K562 (cell line): ENCODE results near the gene ARHGAP26. TPM values are rescaled to one million over a fixed set of nuclear protein-coding genes. Genes with fewer than 3 reads are reported as not detected.

ENCODE experiments used
- ATAC-seq: fragments of 200-7000 bp; cut with Tn5 transposase; 3 replicates; pipeline ENCODE4 v1.9.1; 2020; ENCODE audit warnings: moderate library complexity
- BruUV-seq: library from RNA; stranded (reverse); fragments of 400-500 nt; replicated peaks from 2 replicates; lab custom pipeline; 2021; lab: Mats Ljungman, UMichigan
- CTCF ChIA-PET: fragments of 300-600 bp; formaldehyde crosslinking; extraction: SDS; loops from one replicate; lab custom pipeline; 2021; ENCODE audit warnings: low intra/inter-chr PET ratio; lab: Yijun Ruan, JAX
- POLR2A ChIA-PET: fragments of 300-600, 350-650 bp; sonication (Branson Sonifier 250); formaldehyde crosslinking; extraction: SDS; loops from one replicate; lab custom pipeline; 2021; ENCODE audit warnings: antibody characterized with exemption, inconsistent platforms; lab: Yijun Ruan, JAX
- DNase-seq, 4 experiments: peaks; one replicate each; pipeline versions ENCODE4 v3.0.0 to v3.0.0-alpha.2; 2011 to 2018; ENCODE audit warnings: low spot score in 3 of 4, mixed read lengths in 3 of 4; ENCODE audit errors: extremely low read depth in 1 of 4
- FAIRE-seq: peaks from 2 replicates; lab custom pipeline; 2011; peaks lifted over from hg19 to GRCh38; lab: Jason Lieb, UNC
- H2AFZ ChIP-seq: 2 replicates; pipeline ENCODE4 v1.6.0; 2011; ENCODE audit warnings: low read depth, low read length, control low read depth, inconsistent platforms
- H3K27ac ChIP-seq: fragments of 200-600 bp; 3 replicates; pipeline ENCODE4 v1.8.0; 2011; ENCODE audit warnings: low read depth, mild to moderate bottlenecking, control low read depth, inconsistent platforms, low read length, moderate library complexity, mixed read lengths; ENCODE audit errors: extremely low read depth
- H3K27me3 ChIP-seq, 2 experiments: fragments of 300-600 bp in 1 of 2; 2 replicates in 1 of 2; 3 replicates in 1 of 2; pipeline versions ENCODE4 v1.6.0 to v1.8.0; 2011; ENCODE audit warnings: inconsistent platforms in 2 of 2, low read length in 2 of 2, mild to moderate bottlenecking in 1 of 2, mixed read lengths in 1 of 2, moderate library complexity in 1 of 2; ENCODE audit not compliant: control insufficient read depth in 2 of 2, insufficient read depth in 2 of 2
- H3K36me3 ChIP-seq: fragments of 300-600 bp; 3 replicates; pipeline ENCODE4 v1.8.0; 2011; ENCODE audit warnings: mild to moderate bottlenecking, low read length, inconsistent platforms; ENCODE audit not compliant: control insufficient read depth, insufficient read depth
- H3K4me1 ChIP-seq, 2 experiments: fragments of 200-600 bp in 1 of 2; replicated peaks in 1 of 2; 2 replicates in 1 of 2; 3 replicates in 1 of 2; pipeline versions ENCODE4 v1.5.1 to v1.8.0; 2011; ENCODE audit warnings: inconsistent platforms in 2 of 2, low read length in 2 of 2, mild to moderate bottlenecking in 1 of 2, mixed read lengths in 1 of 2, moderate library complexity in 1 of 2; ENCODE audit not compliant: control insufficient read depth in 2 of 2, insufficient read depth in 2 of 2
- H3K4me2 ChIP-seq: 2 replicates; pipeline ENCODE4 v1.6.1; 2011; ENCODE audit warnings: low read length, control low read depth, inconsistent platforms, mixed read lengths; ENCODE audit not compliant: insufficient read depth
- H3K4me3 ChIP-seq: fragments of 200-600 bp; sonication (generic), shearing (Covaris generic); 2 replicates; pipeline ENCODE4 v1.5.1; 2016; ENCODE audit warnings: control low read depth, inconsistent platforms
- H3K79me2 ChIP-seq: fragments of 200-600 bp; 3 replicates; pipeline ENCODE4 v1.8.0; 2011; ENCODE audit warnings: low read length, inconsistent platforms; ENCODE audit not compliant: control insufficient read depth, insufficient read depth
- H3K9ac ChIP-seq, 2 experiments: 2 replicates each; pipeline versions ENCODE4 v1.6.0 to v1.6.1; 2011; ENCODE audit warnings: low read depth in 2 of 2, low read length in 2 of 2, control low read depth in 1 of 2, inconsistent platforms in 1 of 2, mild to moderate bottlenecking in 1 of 2, mixed read lengths in 1 of 2; ENCODE audit not compliant: insufficient read depth in 1 of 2
- H3K9me1 ChIP-seq: one replicate; pipeline ENCODE4 v1.6.0; 2011; ENCODE audit warnings: inconsistent platforms, mild to moderate bottlenecking, low read length, moderate library complexity; ENCODE audit not compliant: control insufficient read depth, insufficient read depth
- H3K9me3 ChIP-seq: replicated peaks from 2 replicates; pipeline ENCODE4 v1.5.1; 2011; ENCODE audit warnings: low read depth, low read length, inconsistent platforms; ENCODE audit not compliant: control insufficient read depth, insufficient read depth
- H4K20me1 ChIP-seq: replicated peaks from 2 replicates; pipeline ENCODE4 v1.6.1; 2011; ENCODE audit warnings: low read length, inconsistent platforms, mixed read lengths; ENCODE audit not compliant: control insufficient read depth, insufficient read depth
- BDP1 ChIP-seq: IDR thresholded peaks from 3 replicates; pipeline ENCODE4 v1.6.1; 2011; ENCODE audit not compliant: insufficient read length, insufficient read depth
- BRCA1 ChIP-seq, 2 experiments: fragments of 450-650 bp in 1 of 2; sonication (generic) in 1 of 2; formaldehyde crosslinking in 1 of 2; IDR thresholded peaks; 2 replicates each; pipeline versions ENCODE4 v1.5.0 to v1.6.1; 2017 to 2020; ENCODE audit warnings: mild to moderate bottlenecking in 1 of 2, missing genetic modification reagents in 1 of 2
- CREBBP ChIP-seq: IDR thresholded peaks from one replicate; pipeline ENCODE4 v1.6.1; 2012; ENCODE audit warnings: low read depth, mild to moderate bottlenecking, control low read depth, inconsistent platforms, low read length
- HDAC2 ChIP-seq: fragments of 450-650 bp; IDR thresholded peaks from 2 replicates; pipeline ENCODE4 v1.6.1; 2016; ENCODE audit warnings: mild to moderate bottlenecking
- HES1 ChIP-seq: fragments of 450-650 bp; IDR thresholded peaks from 2 replicates; pipeline ENCODE4 v1.6.1; 2016; ENCODE audit warnings: low read depth, mild to moderate bottlenecking, moderate library complexity
- KAT7 ChIP-seq: sonication (generic); formaldehyde crosslinking; IDR thresholded peaks from 2 replicates; pipeline ENCODE4 v1.8.0; 2022; ENCODE audit warnings: missing genetic modification reagents, mild to moderate bottlenecking, borderline replicate concordance
- MEF2A ChIP-seq: IDR thresholded peaks from 2 replicates; pipeline ENCODE4 v1.6.1; 2011; ENCODE audit warnings: low read depth, mild to moderate bottlenecking, low read length, moderate library complexity; ENCODE audit not compliant: control insufficient read depth
- POLR2AphosphoS2 ChIP-seq: IDR thresholded peaks from 2 replicates; pipeline ENCODE4 v1.6.1; 2012; ENCODE audit warnings: low read length, improper control_type of control experiment
- USF2 ChIP-seq: sonication (generic); formaldehyde crosslinking; IDR thresholded peaks from 2 replicates; pipeline ENCODE4 v1.5.0; 2020; ENCODE audit warnings: missing genetic modification reagents
- WHSC1 ChIP-seq: IDR thresholded peaks from one replicate; pipeline ENCODE4 v1.6.1; 2012; ENCODE audit warnings: low read length, control low read depth, inconsistent platforms
- ZNF512 ChIP-seq: IDR thresholded peaks from 2 replicates; pipeline ENCODE4 v1.6.1; 2016; ENCODE audit warnings: missing genetic modification characterization, missing compliant biosample characterization
- WGBS: fragments of 100-300 bp; shearing (Covaris generic); methylation state at CpG from one replicate; pipeline ENCODE4 v1.1.6; 2016; ENCODE audit warnings: low coverage, mixed read lengths; ENCODE audit not compliant: insufficient coverage; ENCODE audit errors: missing lambda C conversion rate; 5-methylcytosine and 5-hydroxymethylcytosine counted together
- in situ Hi-C: fragments of 300-500 bp; cut with MboI; formaldehyde crosslinking; loops from 4 replicates; pipeline ENCODE4 v1.15.0; 2018; ENCODE audit warnings: inconsistent platforms, mixed read lengths
- intact Hi-C: fragments of 100-400 bp; cut with micrococcal nuclease; formaldehyde crosslinking; loops from 2 replicates; pipeline ENCODE4 v1.14.2; 2022
- polyA plus RNA-seq, 8 experiments: library from polyadenylated mRNA; depleted of rRNA in 4 of 8; stranded (reverse) in 5 of 8; unstranded in 3 of 8; fragments of >200 nt; fragmentation: Nextera tagmentation in 2 of 8; fragmentation: Illumina TruSeq in 1 of 8; extraction: Ambion mirVana in 2 of 8; extraction: Trizol in 1 of 8; gene quantifications; 2 replicates each; pipeline versions ENCODE4 v1.2.1 to v1.2.3, GENCODE V29; 2011 to 2014; ENCODE audit warnings: inconsistent platforms in 1 of 8, missing spikeins in 1 of 8
- total RNA-seq, 7 experiments: library from RNA; depleted of rRNA in 6 of 7; stranded (reverse); fragments of >200 nt in 6 of 7; fragmentation: Illumina TruSeq in 2 of 7; extraction: Trizol in 2 of 7; gene quantifications; 2 replicates each; pipeline versions ENCODE4 v1.2.1 to v1.2.3, GENCODE V29; 2011 to 2021; ENCODE audit warnings: low replicate concordance in 1 of 7

Gene ARHGAP26
- total and polyA plus RNA-seq, 9 of the 15 experiments (the other 6 are each of a cell fraction or from before 2014, with no cell fraction given): 0.13 to 1.1 (median 0.55) TPM

- FAIRE-seq (no peak), ATAC-seq (no peak), DNase-seq (no peak)
- Histone ChIP-seq H2AFZ (no peak overlapping the region), H3K9me3 (no peaks in the 10 kb centered on the region), H3K27me3 (no peaks in the 10 kb centered on the region; a peak in 1 of 5 replicates), H3K79me2 (no peaks in the 10 kb centered on the region), H3K4me3 (no peak overlapping the region), H3K9ac (no peak overlapping the region), H3K4me2 (no peak overlapping the region), H3K36me3 (no peaks in the 10 kb centered on the region), H4K20me1 (no peaks in the 10 kb centered on the region), H3K27ac (no peak overlapping the region), H3K9me1 (no peaks in the 10 kb centered on the region), H3K4me1 (no peaks in the 10 kb centered on the region)
- 42% methylated on average over 5 of the region's 5 CpGs for WGBS
- no peak for TF ChIP-seq WHSC1
- TF ChIP-seq BRCA1 (IDR thresholded peaks at IDR 0.05): no peak
- no peak for TF ChIP-seq BRCA1 (CRISPR knock-in tag; IDR thresholded peaks at IDR 0.05)
- TF ChIP-seq HDAC2: no peak
- no peak for TF ChIP-seq USF2 (CRISPR knock-in tag)
- no peak for TF ChIP-seq CREBBP
- TF ChIP-seq HES1: no peak
- no peak for TF ChIP-seq POLR2AphosphoS2
- no peak for TF ChIP-seq BDP1
- TF ChIP-seq MEF2A: no peak
- no peak for TF ChIP-seq ZNF512
- no peak for TF ChIP-seq KAT7 (CRISPR knock-in tag)
- in situ Hi-C loops (no loop called here), intact Hi-C loops (no loop called here)
- BruUV-seq: no TSS peak
- ChIA-PET POLR2A (interaction anchor here (0.7 to 0.8 kb wide), 2 partner anchors 14 to 16 kb away, joined by 3 read pairs; no protein-coding TSS in a partner anchor), CTCF (no interaction called here)
Measured at GRCh38 chr5:143172739-143173138, 402.6 kb downstream of the ARHGAP26 start.
